Activated CD8-positive, alpha-beta memory T cell treated with anti-CD3 and anti-CD28 coated beads, Interleukin-2, amount 10 ng/mL, durations not matched to agents 7 days and 5 days (primary cell): ENCODE measurements around the gene MRM2. TPM values are rescaled to one million over a fixed set of nuclear protein-coding genes. Genes with fewer than 3 reads are reported as not detected.

Experiments used
- ATAC-seq: fragments of 150-1000 bp; cut with Tn5 transposase; one replicate; pipeline ENCODE4 v1.10.0; 2021; ENCODE audit warnings: moderate library complexity
- CTCF ChIA-PET: fragments of 350-600 bp; sonication (Branson Sonifier 250); formaldehyde crosslinking; loops from one replicate; lab custom pipeline; 2021; ENCODE audit warnings: antibody characterized with exemption; lab: Charles Lee
- DNase-seq: peaks from one replicate; pipeline ENCODE4 v3.0.0-alpha.2; 2020
- H3K27ac Mint-ChIP-seq: one replicate; pipeline ENCODE4 v1.8.0; 2021; ENCODE audit warnings: mild to moderate bottlenecking, mixed read lengths
- H3K27me3 Mint-ChIP-seq: one replicate; pipeline ENCODE4 v1.8.0; 2021; ENCODE audit warnings: mixed read lengths
- H3K36me3 Mint-ChIP-seq: one replicate; pipeline ENCODE4 v1.8.0; 2021; ENCODE audit warnings: mild to moderate bottlenecking, mixed read lengths
- H3K4me1 Mint-ChIP-seq: one replicate; pipeline ENCODE4 v1.8.0; 2021; ENCODE audit warnings: mixed read lengths
- H3K4me3 Mint-ChIP-seq: one replicate; pipeline ENCODE4 v1.8.0; 2021; ENCODE audit warnings: mild to moderate bottlenecking, moderate library complexity, mixed read lengths
- H3K9me3 Mint-ChIP-seq: one replicate; pipeline ENCODE4 v1.8.0; 2022; ENCODE audit warnings: low read depth, mixed read lengths
- total RNA-seq, 2 experiments: library from RNA; stranded (reverse); gene quantifications; one replicate each; pipeline ENCODE4 v1.2.3, GENCODE V29; 2021

The MRM2 gene
- total RNA-seq, 2 experiments from 2014 or later, result 27.6 to 35.1 TPM

- Mint-ChIP-seq H3K4me3 (no peak overlapping the region), H3K27ac (no peak overlapping the region), H3K4me1 (no peaks in the 10 kb centered on the region), H3K9me3 (no peaks in the 10 kb centered on the region), H3K27me3 (no peaks in the 10 kb centered on the region), H3K36me3 (peaks cover 12% of the 10 kb centered on the region)
- DNase-seq (no peak), ATAC-seq (no peak)
- CTCF ChIA-PET, result no interaction called here
Measured at GRCh38 chr7:2201128-2201527, 40.9 kb downstream of the MRM2 start.

- DNase-seq (no peak), ATAC-seq (no peak)
- no peaks in the 10 kb centered on the region for H3K9me3 Mint-ChIP-seq
- H3K27me3 Mint-ChIP-seq, result no peaks in the 10 kb centered on the region
- peaks cover 18% of the 10 kb centered on the region for H3K36me3 Mint-ChIP-seq
- CTCF ChIA-PET, result no interaction called here
- H3K4me1 Mint-ChIP-seq, result no peaks in the 10 kb centered on the region
- no peak overlapping the region for H3K27ac Mint-ChIP-seq
- no peak overlapping the region for H3K4me3 Mint-ChIP-seq
Measured at GRCh38 chr7:2200584-2200980, 41.4 kb downstream of the MRM2 start.

- DNase-seq (no peak), ATAC-seq (no peak)
- H3K27me3 Mint-ChIP-seq, result no peaks in the 10 kb centered on the region
- H3K4me3 Mint-ChIP-seq, result no peak overlapping the region
- no peaks in the 10 kb centered on the region for H3K4me1 Mint-ChIP-seq
- no peaks in the 10 kb centered on the region for H3K9me3 Mint-ChIP-seq
- H3K36me3 Mint-ChIP-seq, result peaks cover 23% of the 10 kb centered on the region
- CTCF ChIA-PET, result no interaction called here
- no peak overlapping the region for H3K27ac Mint-ChIP-seq
Measured at GRCh38 chr7:2199956-2200583, 41.9 kb downstream of the MRM2 start.

GRCh38 chr7:2199528-2199927 is 42.5 kb downstream of the MRM2 start:
- Mint-ChIP-seq H3K36me3 (peaks cover 24% of the 10 kb centered on the region), H3K4me1 (no peaks in the 10 kb centered on the region), H3K27me3 (no peaks in the 10 kb centered on the region), H3K27ac (no peak overlapping the region), H3K9me3 (no peaks in the 10 kb centered on the region), H3K4me3 (no peak overlapping the region)
- ATAC-seq (no peak), DNase-seq (no peak)
- CTCF ChIA-PET, result interaction anchor here (0.6 kb wide), 1 partner anchor 558 kb away, joined by 3 read pairs; no protein-coding TSS in a partner anchor

GRCh38 chr7:2198760-2199159 is 43.2 kb downstream of the MRM2 start:
- Mint-ChIP-seq H3K36me3 (peaks cover 25% of the 10 kb centered on the region), H3K27me3 (no peaks in the 10 kb centered on the region), H3K9me3 (no peaks in the 10 kb centered on the region), H3K4me1 (no peaks in the 10 kb centered on the region), H3K27ac (no peak overlapping the region), H3K4me3 (no peak overlapping the region)
- DNase-seq (no peak), ATAC-seq (no peak)
- CTCF ChIA-PET, result no interaction called here

GRCh38 chr7:2198206-2198605 is 43.8 kb downstream of the MRM2 start:
- H3K4me3 Mint-ChIP-seq, result no peak overlapping the region
- DNase-seq (no peak), ATAC-seq (no peak)
- peaks cover 25% of the 10 kb centered on the region for H3K36me3 Mint-ChIP-seq
- H3K27ac Mint-ChIP-seq, result no peak overlapping the region
- no peaks in the 10 kb centered on the region for H3K9me3 Mint-ChIP-seq
- CTCF ChIA-PET, result no interaction called here
- H3K4me1 Mint-ChIP-seq, result no peaks in the 10 kb centered on the region
- H3K27me3 Mint-ChIP-seq, result no peaks in the 10 kb centered on the region

GRCh38 chr7:2197436-2198155 is 44.4 kb downstream of the MRM2 start:
- H3K36me3 Mint-ChIP-seq, result peaks cover 25% of the 10 kb centered on the region

GRCh38 chr7:2196381-2197378 is 45.3 kb downstream of the MRM2 start:
- Mint-ChIP-seq H3K27me3 (no peaks in the 10 kb centered on the region), H3K27ac (no peak overlapping the region), H3K4me3 (no peak overlapping the region), H3K9me3 (no peaks in the 10 kb centered on the region), H3K36me3 (peaks cover 27% of the 10 kb centered on the region), H3K4me1 (no peaks in the 10 kb centered on the region)
- DNase-seq (no peak), ATAC-seq (no peak)
- CTCF ChIA-PET, result interaction anchor here (0.6 kb wide), 1 partner anchor 22 kb away, joined by 4 read pairs; no protein-coding TSS in a partner anchor

More at GRCh38 chr7:2197436-2198155, 44.4 kb downstream of the MRM2 start:
- no peaks in the 10 kb centered on the region for H3K4me1 Mint-ChIP-seq
- H3K9me3 Mint-ChIP-seq, result no peaks in the 10 kb centered on the region
- no peak overlapping the region for H3K27ac Mint-ChIP-seq
- DNase-seq (no peak), ATAC-seq (no peak)
- no peak overlapping the region for H3K4me3 Mint-ChIP-seq
- CTCF ChIA-PET, result no interaction called here
- no peaks in the 10 kb centered on the region for H3K27me3 Mint-ChIP-seq

GRCh38 chr7:2195400-2196246 is 46.4 kb downstream of the MRM2 start:
- DNase-seq (no peak), ATAC-seq (no peak)
- H3K4me1 Mint-ChIP-seq, result no peaks in the 10 kb centered on the region
- H3K4me3 Mint-ChIP-seq, result no peak overlapping the region
- H3K36me3 Mint-ChIP-seq, result peaks cover 30% of the 10 kb centered on the region
- CTCF ChIA-PET, result interaction anchor here (0.6 to 1.4 kb wide), 7 partner anchors 8 to 152 kb away, joined by 3 to 5 read pairs (median 4); no protein-coding TSS in a partner anchor
- no peak overlapping the region for H3K27ac Mint-ChIP-seq
- H3K27me3 Mint-ChIP-seq, result no peaks in the 10 kb centered on the region
- H3K9me3 Mint-ChIP-seq, result no peaks in the 10 kb centered on the region

- H3K4me3 Mint-ChIP-seq, result no peak overlapping the region
- CTCF ChIA-PET, result interaction anchor here (1.3 kb wide), 1 partner anchor 453 kb away, joined by 3 read pairs; no protein-coding TSS in a partner anchor
- H3K36me3 Mint-ChIP-seq, result peaks cover 41% of the 10 kb centered on the region
- ATAC-seq (no peak), DNase-seq (no peak)
- H3K9me3 Mint-ChIP-seq, result no peaks in the 10 kb centered on the region
- H3K27me3 Mint-ChIP-seq, result no peaks in the 10 kb centered on the region
- H3K27ac Mint-ChIP-seq, result no peak overlapping the region
- H3K4me1 Mint-ChIP-seq, result no peaks in the 10 kb centered on the region
Measured at GRCh38 chr7:2193575-2194305, 48.3 kb downstream of the MRM2 start.

GRCh38 chr7:2192831-2193534 is 49.0 kb downstream of the MRM2 start:
- DNase-seq (no peak), ATAC-seq (no peak)
- H3K36me3 Mint-ChIP-seq, result peaks cover 41% of the 10 kb centered on the region
- CTCF ChIA-PET, result interaction anchor here (1.4 kb wide), 1 partner anchor 16 kb away, joined by 3 read pairs; no protein-coding TSS in a partner anchor
- no peak overlapping the region for H3K4me3 Mint-ChIP-seq
- H3K27ac Mint-ChIP-seq, result no peak overlapping the region
- H3K4me1 Mint-ChIP-seq, result no peaks in the 10 kb centered on the region
- H3K27me3 Mint-ChIP-seq, result no peaks in the 10 kb centered on the region
- H3K9me3 Mint-ChIP-seq, result no peaks in the 10 kb centered on the region
